Esophagus muscularis mucosa (tissue), 4 donors: ENCODE results near the gene LYPD6B. TPM values are rescaled to one million over a fixed set of nuclear protein-coding genes. Genes with fewer than 3 reads are reported as not detected.

Experiments
- DNase-seq: peaks from one replicate; pipeline ENCODE4 v3.0.0-alpha.2; 2017; ENCODE audit errors: extremely low spot score
- H3K27ac ChIP-seq, 4 donors: fragments of 200-600 bp; sonication (generic); replicated peaks in 1 of 4; 1 replicate in 3 of 4; 2 replicates in 1 of 4; pipeline ENCODE4 v1.5.1; 2016 to 2019; ENCODE audit warnings: mild to moderate bottlenecking in 1 of 4
- H3K27me3 ChIP-seq, 4 donors: fragments of 200-600 bp; sonication (generic); one replicate each; pipeline versions ENCODE4 v1.5.1 to v1.6.0; 2016 to 2019
- H3K36me3 ChIP-seq, 4 donors: fragments of 200-600 bp; sonication (generic); one replicate each; pipeline ENCODE4 v1.5.1; 2016 to 2019
- H3K4me1 ChIP-seq, 4 donors: fragments of 200-600 bp; sonication (generic); one replicate each; pipeline ENCODE4 v1.5.1; 2016 to 2019
- H3K4me3 ChIP-seq, 4 donors: fragments of 200-600 bp; sonication (generic); 1 replicate in 2 of 4; 2 replicates in 2 of 4; pipeline ENCODE4 v1.5.1; 2016 to 2019; ENCODE audit warnings: mild to moderate bottlenecking in 4 of 4, moderate library complexity in 1 of 4
- H3K9me3 ChIP-seq, 4 donors: fragments of 200-600 bp; sonication (generic); 1 replicate in 3 of 4; 2 replicates in 1 of 4; pipeline ENCODE4 v1.5.1; 2016 to 2019
- CTCF ChIP-seq, 3 experiments: fragments of 200-600 bp in 2 of 3; fragments of 450-650 bp in 1 of 3; sonication (generic) in 2 of 3; IDR thresholded peaks; one replicate each; pipeline ENCODE4 v1.5.1; 2017 to 2019; ENCODE audit warnings: antibody characterized with exemption in 3 of 3, mild to moderate bottlenecking in 2 of 3, moderate library complexity in 1 of 3
- EP300 ChIP-seq: sonication (generic); formaldehyde crosslinking; IDR thresholded peaks from one replicate; pipeline ENCODE4 v1.6.1; 2017; ENCODE audit warnings: antibody characterized with exemption
- POLR2A ChIP-seq: fragments of 450-650 bp; IDR thresholded peaks from one replicate; pipeline ENCODE4 v1.6.1; 2017; ENCODE audit warnings: antibody characterized with exemption, moderate library complexity, mild to moderate bottlenecking, low read depth
- POLR2AphosphoS5 ChIP-seq, 2 donors: sonication (generic); formaldehyde crosslinking; IDR thresholded peaks; one replicate each; pipeline ENCODE4 v1.6.1; 2017; ENCODE audit warnings: antibody characterized with exemption in 2 of 2
- WGBS: methylation state at CpG from one replicate; pipeline ENCODE4 v1.1.5; 2018; 5-methylcytosine and 5-hydroxymethylcytosine counted together
- intact Hi-C: fragments of 100-400 bp; cut with DNase I; formaldehyde crosslinking; loops from one replicate; pipeline ENCODE4 v1.15.1; 2023
- total RNA-seq, 4 donors: library from RNA; depleted of rRNA; stranded (reverse); fragments of >200 nt; gene quantifications; one replicate each; pipeline versions ENCODE4 v1.1.0 to v1.2.1, GENCODE V29; 2016

The LYPD6B gene
- total RNA-seq, 4 donors from 2014 or later = not detected

GRCh38 chr2:149082079-149082478 is 43.6 kb downstream of the LYPD6B start:
- no peak for DNase-seq
- no peak overlapping the region for H3K27ac ChIP-seq
- no peaks in the 10 kb centered on the region for H3K4me1 ChIP-seq
- H3K4me3 ChIP-seq = no peak overlapping the region
- no peak for TF ChIP-seq POLR2AphosphoS5 (IDR thresholded peaks at IDR 0.05)
- no peak for TF ChIP-seq EP300
- no peak for TF ChIP-seq POLR2A
- TF ChIP-seq CTCF (IDR thresholded peaks at IDR 0.05) = no peak
- intact Hi-C loops = no loop called here
- 33% methylated on average over 3 of the region's 3 CpGs for WGBS
- no peaks in the 10 kb centered on the region for H3K36me3 ChIP-seq
- H3K9me3 ChIP-seq = no peaks in the 10 kb centered on the region
- H3K27me3 ChIP-seq = no peaks in the 10 kb centered on the region

GRCh38 chr2:149082735-149083134 is 44.2 kb downstream of the LYPD6B start:
- intact Hi-C loops = no loop called here
- H3K4me1 ChIP-seq = no peaks in the 10 kb centered on the region
- H3K27me3 ChIP-seq = no peaks in the 10 kb centered on the region
- no peak overlapping the region for H3K27ac ChIP-seq
- no peak for TF ChIP-seq CTCF (IDR thresholded peaks at IDR 0.05)
- TF ChIP-seq POLR2AphosphoS5 (IDR thresholded peaks at IDR 0.05) = no peak
- no peak for TF ChIP-seq EP300
- no peak for TF ChIP-seq POLR2A
- no peaks in the 10 kb centered on the region for H3K36me3 ChIP-seq
- WGBS = 89% methylated on average over 4 of the region's 4 CpGs
- peak; percentile 39 for DNase-seq
- H3K9me3 ChIP-seq = no peaks in the 10 kb centered on the region
- H3K4me3 ChIP-seq = no peak overlapping the region

- Histone ChIP-seq H3K36me3 (no peaks in the 10 kb centered on the region), H3K9me3 (no peaks in the 10 kb centered on the region), H3K27ac (no peak overlapping the region), H3K4me1 (no peaks in the 10 kb centered on the region), H3K27me3 (no peaks in the 10 kb centered on the region), H3K4me3 (no peak overlapping the region)
- 85% methylated on average over 7 of the region's 7 CpGs for WGBS
- intact Hi-C loops = no loop called here
- no peak for DNase-seq
- TF ChIP-seq POLR2AphosphoS5 (IDR thresholded peaks at IDR 0.05) = no peak
- no peak for TF ChIP-seq EP300
- TF ChIP-seq POLR2A = no peak
- no peak for TF ChIP-seq CTCF (IDR thresholded peaks at IDR 0.05)
Observed at GRCh38 chr2:149084924-149085795, 46.7 kb downstream of the LYPD6B start.

GRCh38 chr2:149087751-149088150 is 49.3 kb downstream of the LYPD6B start:
- Histone ChIP-seq H3K9me3 (no peaks in the 10 kb centered on the region), H3K27ac (no peak overlapping the region), H3K4me3 (no peak overlapping the region), H3K4me1 (no peaks in the 10 kb centered on the region), H3K36me3 (no peaks in the 10 kb centered on the region), H3K27me3 (no peaks in the 10 kb centered on the region)
- intact Hi-C loops = no loop called here
- no peak for DNase-seq
- TF ChIP-seq POLR2A (no peak), CTCF (IDR thresholded peaks at IDR 0.05) (no peak), POLR2AphosphoS5 (IDR thresholded peaks at IDR 0.05) (no peak), EP300 (no peak)
- 84% methylated on average over 4 of the region's 4 CpGs for WGBS

- no peak overlapping the region for H3K27ac ChIP-seq
- no peaks in the 10 kb centered on the region for H3K4me1 ChIP-seq
- no peaks in the 10 kb centered on the region for H3K9me3 ChIP-seq
- TF ChIP-seq EP300 = no peak
- TF ChIP-seq POLR2A = no peak
- no peak for TF ChIP-seq POLR2AphosphoS5 (IDR thresholded peaks at IDR 0.05)
- no peak for TF ChIP-seq CTCF (IDR thresholded peaks at IDR 0.05)
- intact Hi-C loops = no loop called here
- no peaks in the 10 kb centered on the region for H3K27me3 ChIP-seq
- no peaks in the 10 kb centered on the region for H3K36me3 ChIP-seq
- DNase-seq = no peak
- no peak overlapping the region for H3K4me3 ChIP-seq
Observed at GRCh38 chr2:149089068-149089467, 50.6 kb downstream of the LYPD6B start.
